A673 (cell line): ENCODE data around the gene NCOR2. TPM values are rescaled to one million over a fixed set of nuclear protein-coding genes. Genes with fewer than 3 reads are reported as not detected.

ENCODE experiments used
- BruUV-seq: library from RNA; stranded (reverse); fragments of 400-500 nt; replicated peaks from 2 replicates; lab custom pipeline; 2021; lab: Mats Ljungman, UMichigan
- CTCF ChIA-PET: fragments of 300-600 bp; sonication (Branson Sonifier 250); formaldehyde crosslinking; loops from one replicate; lab custom pipeline; 2022; ENCODE audit warnings: antibody characterized with exemption; lab: Charles Lee
- POLR2A ChIA-PET: fragments of 300-600 bp; sonication (Branson Sonifier 250); formaldehyde crosslinking; loops from one replicate; lab custom pipeline; 2022; ENCODE audit warnings: antibody characterized with exemption; ENCODE audit not compliant: low non-redundant PET; lab: Charles Lee
- DNase-seq: peaks from one replicate; pipeline ENCODE4 v3.0.0-alpha.2; 2015; ENCODE audit warnings: low spot score
- H3K27ac ChIP-seq: fragments of 200-600 bp; sonication (generic); 2 replicates; pipeline ENCODE4 v1.5.1; 2016; ENCODE audit warnings: mixed run types, low read depth, mild to moderate bottlenecking, mixed read lengths, antibody characterized with exemption, low read length; ENCODE audit not compliant: poor library complexity, severe bottlenecking
- H3K27me3 ChIP-seq: fragments of 200-600 bp; sonication (generic); replicated peaks from 2 replicates; pipeline ENCODE4 v1.6.1; 2017; ENCODE audit warnings: mixed run types, low read depth, mild to moderate bottlenecking, mixed read lengths, antibody characterized with exemption, low read length; ENCODE audit not compliant: insufficient read depth, poor library complexity
- H3K36me3 ChIP-seq: fragments of 200-600 bp; sonication (generic); 2 replicates; pipeline ENCODE4 v1.6.1; 2016; ENCODE audit warnings: mixed run types, mild to moderate bottlenecking, mixed read lengths, antibody characterized with exemption, low read length; ENCODE audit not compliant: insufficient read depth, poor library complexity, severe bottlenecking
- H3K4me1 ChIP-seq: fragments of 200-600 bp; sonication (generic); 2 replicates; pipeline ENCODE4 v1.6.1; 2017; ENCODE audit warnings: mixed run types, mild to moderate bottlenecking, mixed read lengths, antibody characterized with exemption, low read length; ENCODE audit not compliant: insufficient read depth, poor library complexity, severe bottlenecking
- H3K4me3 ChIP-seq: fragments of 200-600 bp; sonication (generic); 2 replicates; pipeline ENCODE4 v1.5.1; 2016; ENCODE audit warnings: low read depth, mixed run types, mild to moderate bottlenecking, mixed read lengths, low read length; ENCODE audit not compliant: poor library complexity, severe bottlenecking
- H3K9me3 ChIP-seq: fragments of 200-600 bp; sonication (generic); 2 replicates; pipeline ENCODE4 v1.6.1; 2016; ENCODE audit warnings: mixed run types, low read depth, mild to moderate bottlenecking, mixed read lengths, antibody characterized with exemption, low read length; ENCODE audit not compliant: poor library complexity, severe bottlenecking
- EZH2 ChIP-seq: fragments of 200-600 bp; sonication (generic); IDR thresholded peaks from 2 replicates; pipeline ENCODE4 v1.6.1; 2017; ENCODE audit warnings: borderline replicate concordance, low read depth, mild to moderate bottlenecking, mixed read lengths, antibody characterized with exemption, low read length; ENCODE audit not compliant: poor library complexity, severe bottlenecking
- intact Hi-C: fragments of 100-400 bp; cut with micrococcal nuclease; formaldehyde crosslinking; loops from one replicate; pipeline ENCODE4 v1.10.0; 2022; ENCODE audit not compliant: unreplicated experiment
- total RNA-seq: library from RNA; stranded (reverse); gene quantifications from 2 replicates; pipeline ENCODE4 v1.2.3, GENCODE V29; 2021
- TF ChIP-seq, protein P1 (sequence below): fragments of 300-800, 200-600 bp; sonication (generic); conservative IDR thresholded peaks from 2 replicates; pipeline ENCODE4 v1.5.1; 2017; ENCODE audit warnings: low read depth, mild to moderate bottlenecking, antibody characterized with exemption, low read length, moderate library complexity, mixed read lengths

Gene NCOR2
- total RNA-seq, 1 experiment from 2014 or later: 227 TPM

DNA sequence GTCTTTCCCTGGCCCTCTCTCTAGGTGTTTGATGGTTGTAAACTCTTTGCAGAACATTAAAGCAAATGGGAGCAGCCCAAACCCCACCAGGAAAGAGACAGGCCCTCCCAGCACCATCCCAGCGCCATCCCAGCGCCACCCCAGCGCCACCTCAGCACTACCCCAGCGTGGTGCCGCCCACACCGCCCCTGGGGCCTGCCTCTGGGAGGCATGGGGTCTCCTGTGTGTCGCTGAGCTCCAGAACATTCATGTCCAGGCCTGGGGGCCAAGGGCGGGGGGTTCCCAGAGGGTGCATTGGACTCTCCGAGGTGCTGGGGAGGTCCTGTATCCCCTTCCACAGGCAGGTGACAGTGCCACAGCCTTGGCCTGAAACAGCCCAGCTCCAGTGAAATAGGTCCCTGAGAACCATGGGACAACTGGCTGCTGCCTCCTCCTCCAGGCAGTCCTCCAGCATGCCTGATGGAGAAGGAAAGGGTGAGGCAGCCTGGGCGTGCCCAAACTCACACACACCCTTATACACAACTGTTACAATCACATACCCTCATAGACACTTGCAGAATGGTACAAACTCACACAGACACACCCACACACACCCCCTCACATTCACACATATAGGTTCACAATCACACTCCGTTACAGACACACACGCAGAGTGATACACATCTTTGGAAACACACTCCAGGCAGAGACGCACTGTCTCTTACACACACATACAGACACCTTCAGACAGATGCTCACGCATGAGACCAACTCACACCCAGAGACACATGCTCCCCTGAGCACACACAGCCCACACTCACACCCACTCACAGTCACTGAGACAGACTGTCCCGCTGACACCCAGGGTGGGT, 44.4 kb upstream of the NCOR2 start:
- no peak for DNase-seq
- H3K36me3 ChIP-seq: no peaks in the 10 kb centered on the region
- intact Hi-C loops: no loop called here
- ChIA-PET CTCF (no interaction called here), POLR2A (no interaction called here)
- no peak overlapping the region for H3K27ac ChIP-seq
- TF ChIP-seq, protein P1, sequence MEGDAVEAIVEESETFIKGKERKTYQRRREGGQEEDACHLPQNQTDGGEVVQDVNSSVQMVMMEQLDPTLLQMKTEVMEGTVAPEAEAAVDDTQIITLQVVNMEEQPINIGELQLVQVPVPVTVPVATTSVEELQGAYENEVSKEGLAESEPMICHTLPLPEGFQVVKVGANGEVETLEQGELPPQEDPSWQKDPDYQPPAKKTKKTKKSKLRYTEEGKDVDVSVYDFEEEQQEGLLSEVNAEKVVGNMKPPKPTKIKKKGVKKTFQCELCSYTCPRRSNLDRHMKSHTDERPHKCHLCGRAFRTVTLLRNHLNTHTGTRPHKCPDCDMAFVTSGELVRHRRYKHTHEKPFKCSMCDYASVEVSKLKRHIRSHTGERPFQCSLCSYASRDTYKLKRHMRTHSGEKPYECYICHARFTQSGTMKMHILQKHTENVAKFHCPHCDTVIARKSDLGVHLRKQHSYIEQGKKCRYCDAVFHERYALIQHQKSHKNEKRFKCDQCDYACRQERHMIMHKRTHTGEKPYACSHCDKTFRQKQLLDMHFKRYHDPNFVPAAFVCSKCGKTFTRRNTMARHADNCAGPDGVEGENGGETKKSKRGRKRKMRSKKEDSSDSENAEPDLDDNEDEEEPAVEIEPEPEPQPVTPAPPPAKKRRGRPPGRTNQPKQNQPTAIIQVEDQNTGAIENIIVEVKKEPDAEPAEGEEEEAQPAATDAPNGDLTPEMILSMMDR: no peak
- no peak for TF ChIP-seq EZH2
- H3K9me3 ChIP-seq: no peaks in the 10 kb centered on the region
- H3K4me1 ChIP-seq: peaks cover 8% of the 10 kb centered on the region
- H3K27me3 ChIP-seq: no peaks in the 10 kb centered on the region
- no peak overlapping the region for H3K4me3 ChIP-seq
- no TSS peak for BruUV-seq

DNA sequence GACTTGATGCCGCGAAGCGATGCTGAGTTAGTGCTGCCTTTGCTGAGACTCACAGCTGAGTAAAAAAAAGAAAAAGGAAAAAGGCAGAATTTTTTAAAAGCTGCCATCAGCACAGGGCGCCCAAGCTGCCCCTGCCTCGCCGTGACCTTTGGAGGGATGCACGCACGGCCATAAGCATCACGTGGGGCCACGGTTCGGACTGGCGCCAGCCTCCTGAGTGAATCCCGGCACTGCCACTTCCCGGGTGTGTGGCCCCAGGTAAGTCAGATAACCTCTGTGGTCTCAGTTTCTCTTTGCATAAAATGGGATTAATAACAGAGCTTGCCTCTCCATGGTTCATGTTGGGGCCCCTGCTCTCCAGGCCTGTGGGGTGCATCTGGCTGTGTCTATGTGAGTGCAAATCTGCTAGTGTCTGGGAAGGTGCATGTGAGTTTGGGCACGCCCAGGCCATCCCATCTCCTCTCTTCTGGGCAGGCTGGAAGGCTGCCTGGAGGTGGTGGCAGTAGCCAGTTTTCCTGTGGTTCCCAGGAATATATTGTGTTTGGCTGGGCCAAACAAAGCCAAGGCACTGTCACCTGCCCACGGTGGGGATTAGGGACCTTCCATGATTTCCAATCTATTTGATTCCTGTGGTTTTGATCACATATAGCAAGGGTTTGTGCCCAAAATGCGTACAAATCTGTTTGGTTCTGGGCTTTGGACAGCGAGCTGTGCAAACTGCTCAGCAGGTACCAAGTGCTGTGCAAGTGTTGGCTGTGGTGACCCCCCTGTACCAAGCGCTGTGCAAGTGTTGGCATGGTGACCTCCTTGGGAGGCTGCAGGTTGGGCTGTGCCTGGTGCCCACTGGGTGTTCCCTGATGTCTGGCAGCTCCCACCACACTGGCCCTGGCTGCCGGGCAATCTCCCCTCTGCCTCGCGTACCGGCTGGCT, 43.5 kb upstream of the NCOR2 start:
- ChIA-PET POLR2A (no interaction called here), CTCF (no interaction called here)
- H3K4me3 ChIP-seq: no peak overlapping the region
- TF ChIP-seq, protein P1: no peak
- TF ChIP-seq EZH2: no peak
- no peak overlapping the region for H3K27ac ChIP-seq
- intact Hi-C loops: no loop called here
- no peaks in the 10 kb centered on the region for H3K9me3 ChIP-seq
- H3K4me1 ChIP-seq: peaks cover 8% of the 10 kb centered on the region
- H3K36me3 ChIP-seq: no peaks in the 10 kb centered on the region
- no peaks in the 10 kb centered on the region for H3K27me3 ChIP-seq
- no peak for DNase-seq
- BruUV-seq: no TSS peak

DNA sequence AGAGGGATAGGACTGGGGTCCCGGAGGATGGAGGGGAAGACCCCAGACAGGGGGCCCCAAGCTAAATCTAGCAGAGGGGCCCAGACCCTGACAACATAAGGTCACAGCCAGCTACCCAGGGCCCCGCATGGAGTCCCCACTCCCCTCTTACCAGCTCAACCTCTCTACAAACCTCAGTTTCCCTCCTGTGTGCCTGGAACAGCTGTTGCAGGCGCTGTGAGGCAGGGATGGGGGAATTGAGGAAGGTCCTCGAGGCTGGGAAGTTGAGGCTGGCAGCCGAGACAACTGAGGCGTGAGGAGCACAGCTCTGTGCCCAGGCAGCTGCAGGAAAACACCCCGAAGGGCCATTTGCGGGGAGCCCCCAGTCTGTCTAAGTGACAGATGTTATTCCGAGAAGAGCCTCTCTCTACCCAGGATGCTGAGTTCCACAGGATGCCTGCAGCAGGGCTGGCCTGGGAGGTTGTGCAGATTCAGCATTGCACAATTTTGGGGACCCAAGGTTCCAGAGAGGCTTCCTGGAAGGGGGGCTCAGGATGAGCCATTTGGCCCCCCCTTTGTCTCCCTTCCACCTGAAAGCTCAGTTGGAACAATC, 42.7 kb upstream of the NCOR2 start:
- POLR2A ChIA-PET: no interaction called here
- no peak for DNase-seq
- no peaks in the 10 kb centered on the region for H3K36me3 ChIP-seq
- TF ChIP-seq EZH2: no peak
- TF ChIP-seq, protein P1: no peak
- no peaks in the 10 kb centered on the region for H3K27me3 ChIP-seq
- CTCF ChIA-PET: no interaction called here
- intact Hi-C loops: no loop called here
- BruUV-seq: no TSS peak
- no peaks in the 10 kb centered on the region for H3K9me3 ChIP-seq
- no peak overlapping the region for H3K4me3 ChIP-seq
- H3K27ac ChIP-seq: no peak overlapping the region
- peaks cover 8% of the 10 kb centered on the region for H3K4me1 ChIP-seq
